NK-92 (cell line): ENCODE results near the gene CCDC85C.

ENCODE experiments used
- DNase-seq: peaks from one replicate; lab custom pipeline; 2025; ENCODE audit not compliant: unreplicated experiment; lab: John Stamatoyannopoulos, UW

Gene CCDC85C

DNA sequence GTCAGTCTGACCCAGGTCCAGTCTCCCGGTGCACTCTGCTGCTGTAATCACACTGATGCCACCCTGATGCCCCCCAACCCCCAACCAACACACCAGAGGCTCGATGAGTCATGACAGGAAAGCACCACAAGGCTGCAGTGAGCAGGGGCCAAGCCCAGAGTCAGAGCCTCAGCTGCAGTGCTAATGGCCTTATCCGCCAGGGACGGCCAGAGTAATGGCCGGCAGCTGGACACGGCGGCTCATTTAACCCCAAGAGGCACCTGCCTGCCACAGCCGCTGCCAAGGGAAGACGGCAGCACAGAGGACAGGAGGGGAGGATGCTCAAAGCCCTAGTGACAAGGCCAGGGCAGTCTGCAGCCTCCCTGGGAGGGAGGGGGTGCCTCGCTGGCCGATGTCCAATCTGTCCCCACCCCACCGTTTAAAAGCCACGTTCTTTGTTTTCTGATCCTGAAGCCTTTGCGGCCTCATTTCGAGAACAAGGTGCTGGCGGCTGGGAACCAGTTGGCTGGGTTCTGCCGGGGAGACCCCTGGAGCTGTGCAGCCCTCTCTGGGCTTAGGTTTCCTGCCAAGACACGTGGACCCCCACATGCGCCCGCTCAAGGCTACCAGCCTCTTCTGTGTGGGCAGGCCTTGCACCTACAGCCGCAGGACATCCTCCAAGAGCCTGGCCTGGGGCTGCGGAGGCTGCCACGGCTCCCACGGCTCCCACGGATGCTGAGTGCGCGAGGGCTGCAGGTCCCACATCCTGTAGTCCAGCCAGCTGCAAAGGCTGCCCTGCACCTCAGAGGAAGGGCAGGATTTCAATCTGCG lies 13.1 kb downstream of the CCDC85C start:
- DNase-seq, result no peak

DNA sequence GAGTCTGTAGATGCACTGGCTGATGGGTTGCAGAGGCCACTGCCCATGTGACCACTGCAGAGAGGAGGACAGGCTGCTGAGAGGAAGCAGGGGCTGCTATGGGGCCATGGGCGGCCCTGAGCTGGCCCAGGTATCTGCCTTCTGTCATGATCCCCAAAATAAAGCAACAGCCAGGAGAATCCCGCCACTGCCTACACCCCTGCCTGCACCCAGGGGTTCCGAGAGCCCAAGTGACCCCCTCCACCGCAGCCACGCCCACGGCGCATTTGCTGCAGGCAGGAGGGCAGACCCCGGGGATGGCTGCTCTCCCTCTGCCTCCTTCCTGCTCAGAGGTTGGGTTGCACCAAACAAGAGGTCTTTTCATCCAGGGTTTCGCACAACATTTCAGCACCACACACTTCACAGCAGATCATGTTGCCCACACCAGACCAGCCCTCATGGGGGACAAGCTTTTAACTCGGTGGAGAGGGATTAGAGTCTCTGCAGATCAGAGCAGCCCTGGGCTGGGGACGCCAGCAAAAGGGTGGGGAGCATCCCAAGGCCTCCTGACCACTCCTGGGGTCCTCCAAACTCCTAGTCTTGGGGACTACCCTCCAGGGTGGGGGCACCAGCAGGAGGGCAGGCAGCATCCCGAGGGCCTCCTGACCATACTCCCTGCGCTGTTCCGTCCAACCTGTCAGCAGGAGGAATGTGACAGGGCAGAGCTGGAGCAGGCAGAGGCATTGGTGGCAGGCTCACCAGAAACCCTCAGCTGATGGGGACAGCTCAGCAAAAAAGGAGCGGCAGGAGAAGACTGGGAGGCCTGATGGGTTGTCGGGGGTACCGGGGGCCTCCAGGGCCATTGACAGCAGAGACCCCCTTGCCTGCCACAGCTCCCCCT lies 14.1 kb downstream of the CCDC85C start:
- DNase-seq, result no peak

DNA sequence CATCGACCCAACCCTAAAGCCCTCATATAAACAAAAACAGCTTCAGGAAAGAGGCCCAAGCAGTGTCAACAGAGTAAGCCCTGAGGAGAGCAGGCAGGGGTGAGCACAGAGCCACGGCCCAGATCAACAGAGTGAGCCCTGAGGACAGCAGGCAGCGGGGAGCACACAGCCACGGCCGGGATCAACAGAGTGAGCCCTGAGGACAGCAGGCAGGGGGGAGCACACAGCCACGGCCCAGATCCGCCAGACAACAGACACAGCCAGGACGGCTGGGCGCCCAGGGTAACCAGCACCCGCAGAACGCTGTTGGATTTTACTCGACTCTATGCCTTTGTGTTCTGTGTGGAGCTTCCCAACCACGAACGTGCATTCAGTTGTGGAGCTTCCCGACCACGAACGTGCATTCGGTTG lies 15.0 kb downstream of the CCDC85C start:
- DNase-seq, result no peak

DNA sequence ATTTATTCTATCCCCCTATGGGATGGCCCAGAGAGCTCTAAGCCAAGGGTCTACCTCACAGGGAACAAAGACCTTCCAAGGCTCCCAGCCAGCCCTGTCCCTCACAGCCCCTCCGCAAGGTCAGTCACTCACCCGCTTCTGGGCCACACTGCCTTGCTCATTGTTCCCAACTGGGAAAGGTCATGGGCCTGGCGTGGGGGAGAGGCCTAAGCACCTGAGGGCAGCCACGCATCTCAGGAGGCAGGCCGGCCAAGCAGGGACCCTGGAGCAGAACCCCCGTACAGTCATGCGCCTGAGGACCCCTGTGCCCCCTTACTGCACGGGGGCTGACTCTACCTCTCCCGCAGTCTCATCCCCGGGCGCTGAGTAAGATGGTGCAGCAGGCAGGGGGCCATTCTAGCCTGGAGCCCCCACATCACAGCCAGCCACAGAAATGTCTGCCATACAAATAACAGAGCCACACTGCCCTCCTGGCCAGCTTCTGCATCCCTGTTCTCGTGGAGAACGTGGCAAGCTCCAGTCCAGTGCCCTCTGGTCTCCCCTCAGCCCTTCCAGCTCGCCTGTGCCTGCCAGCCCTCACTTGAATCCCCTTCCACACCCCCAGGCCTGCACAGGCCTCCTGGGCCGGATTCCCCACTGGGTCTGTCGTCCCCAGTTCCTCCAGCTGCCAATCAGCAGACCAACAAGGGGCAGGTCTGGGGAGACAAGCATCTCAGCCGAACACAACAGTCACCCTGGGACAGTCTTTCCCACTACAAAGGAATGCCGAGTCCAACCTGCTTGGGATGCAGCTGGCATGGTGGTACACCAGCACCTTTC lies 16.3 kb downstream of the CCDC85C start:
- DNase-seq, result no peak

DNA sequence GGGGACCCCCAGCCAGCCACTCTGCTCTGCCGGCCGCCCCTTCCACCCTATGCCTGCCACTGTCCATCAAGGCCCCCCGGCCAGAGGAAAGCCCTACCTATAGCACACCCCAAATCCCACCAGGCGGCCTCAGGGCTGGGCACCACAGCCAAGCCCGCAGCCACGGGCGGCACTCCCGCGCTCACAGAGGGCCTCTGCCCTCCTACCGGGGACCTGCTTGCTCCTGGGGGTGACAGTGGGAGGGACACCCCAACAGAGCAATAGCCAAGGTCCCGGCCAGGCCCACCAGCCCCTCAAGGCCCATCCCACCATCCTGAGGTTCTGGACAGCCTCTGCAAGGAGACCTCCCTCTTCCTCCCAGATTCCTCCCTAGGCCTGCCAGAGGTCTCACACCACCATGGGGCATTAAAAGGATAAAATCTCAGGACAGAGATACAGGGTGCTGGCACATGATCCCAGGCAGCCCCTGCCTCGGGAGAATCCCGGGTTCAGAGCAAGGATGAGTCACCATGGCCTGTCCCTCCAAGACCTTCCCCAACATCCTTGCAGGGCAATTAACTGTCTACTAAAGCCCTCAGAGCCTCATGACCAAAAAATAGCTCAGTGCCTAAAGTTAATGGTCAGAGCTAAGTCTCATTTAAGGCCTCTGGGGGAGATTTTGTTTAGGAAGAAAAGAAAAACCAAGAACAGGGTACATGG lies 17.1 kb downstream of the CCDC85C start:
- no peak for DNase-seq

DNA sequence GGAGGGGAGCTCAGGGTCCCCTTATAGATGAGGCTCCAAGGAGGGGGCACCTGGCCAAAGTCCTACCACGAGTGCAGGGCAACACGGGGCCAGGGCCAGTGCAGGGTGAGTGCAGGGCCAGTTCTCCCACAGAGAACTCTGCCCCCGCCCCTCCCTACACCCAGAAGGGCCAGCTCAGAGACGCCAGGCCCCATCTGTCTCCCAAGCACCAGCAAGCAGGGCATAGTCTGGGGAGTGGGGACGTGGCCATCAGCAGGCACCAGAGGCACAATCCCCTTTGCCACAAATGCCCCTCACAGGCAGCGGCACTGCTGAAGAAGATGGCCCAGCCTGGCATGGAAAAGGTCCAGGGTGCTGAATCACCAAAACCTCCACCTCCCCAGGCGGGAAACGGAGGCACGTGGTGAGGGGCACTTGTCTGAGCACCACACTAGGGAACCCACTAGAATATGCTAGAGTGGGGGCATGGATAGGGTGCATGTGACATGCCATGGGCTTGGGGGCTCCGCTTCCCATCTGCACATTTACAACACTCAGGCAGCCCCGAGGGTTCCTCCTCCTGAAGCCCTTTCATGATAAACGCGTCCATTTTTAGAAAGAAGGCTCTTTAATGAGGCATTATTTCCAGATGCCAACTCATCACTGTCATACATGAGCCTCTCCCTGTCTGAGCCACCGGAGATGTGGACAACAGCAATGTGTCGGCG lies 17.8 kb downstream of the CCDC85C start:
- DNase-seq, result no peak

DNA sequence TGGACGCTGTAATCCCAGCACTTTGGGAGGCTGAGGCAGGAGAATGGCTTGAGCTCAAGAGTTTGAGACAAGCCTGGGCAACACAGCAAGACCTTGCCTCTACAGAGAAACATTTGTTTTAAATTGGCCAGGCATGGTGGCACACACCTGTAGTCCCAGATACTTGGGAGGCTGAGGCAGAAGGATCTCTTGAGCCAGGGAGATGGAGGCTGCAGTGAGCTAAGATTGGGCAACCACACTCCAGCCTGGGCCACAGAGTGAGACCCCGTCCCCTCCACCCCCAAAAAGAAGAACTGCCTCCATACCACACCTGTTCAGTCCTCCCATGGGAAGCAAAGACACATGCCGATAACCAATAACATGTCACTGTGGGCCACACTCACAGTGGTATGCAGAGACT lies 19.2 kb downstream of the CCDC85C start:
- DNase-seq, result no peak

DNA sequence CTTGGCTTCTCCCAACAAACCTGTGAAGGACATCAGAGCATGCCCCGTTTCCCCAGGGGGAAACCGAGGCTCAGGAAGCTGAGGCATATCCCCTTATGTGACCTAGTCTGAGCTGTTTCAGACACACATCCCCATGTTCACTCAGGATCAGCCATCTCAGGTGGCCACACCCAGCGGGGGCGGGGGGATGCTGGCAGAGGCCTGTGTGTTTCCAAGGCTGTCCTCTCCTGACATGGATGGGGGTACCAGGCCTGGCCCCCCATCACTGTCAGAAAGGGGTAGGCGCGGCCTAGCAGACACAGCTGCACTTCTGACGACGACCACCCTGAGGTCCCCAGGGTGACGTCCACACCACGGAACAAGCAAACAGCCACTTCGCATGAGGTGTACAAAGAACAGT lies 22.1 kb downstream of the CCDC85C start:
- DNase-seq, result no peak

DNA sequence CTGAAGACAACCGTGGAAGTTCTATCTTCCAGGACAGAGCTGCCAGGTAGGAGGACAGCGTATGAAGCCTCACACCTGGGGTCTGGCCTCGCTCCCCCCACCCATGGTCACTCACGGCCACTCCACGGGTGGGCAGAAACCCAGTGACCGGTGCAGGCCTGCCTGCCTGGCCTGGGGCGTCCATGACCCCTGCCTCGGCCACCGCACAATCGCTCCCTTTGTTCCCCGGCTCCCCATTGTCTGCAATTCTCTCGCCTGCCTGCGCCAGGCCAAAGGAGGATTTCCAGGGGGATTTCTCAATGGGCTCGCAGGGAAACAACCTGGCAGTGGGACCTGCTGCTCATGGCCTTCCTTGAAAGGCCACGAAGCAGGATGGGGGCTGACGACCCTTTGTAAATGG lies 22.6 kb downstream of the CCDC85C start:
- DNase-seq, result no peak

DNA sequence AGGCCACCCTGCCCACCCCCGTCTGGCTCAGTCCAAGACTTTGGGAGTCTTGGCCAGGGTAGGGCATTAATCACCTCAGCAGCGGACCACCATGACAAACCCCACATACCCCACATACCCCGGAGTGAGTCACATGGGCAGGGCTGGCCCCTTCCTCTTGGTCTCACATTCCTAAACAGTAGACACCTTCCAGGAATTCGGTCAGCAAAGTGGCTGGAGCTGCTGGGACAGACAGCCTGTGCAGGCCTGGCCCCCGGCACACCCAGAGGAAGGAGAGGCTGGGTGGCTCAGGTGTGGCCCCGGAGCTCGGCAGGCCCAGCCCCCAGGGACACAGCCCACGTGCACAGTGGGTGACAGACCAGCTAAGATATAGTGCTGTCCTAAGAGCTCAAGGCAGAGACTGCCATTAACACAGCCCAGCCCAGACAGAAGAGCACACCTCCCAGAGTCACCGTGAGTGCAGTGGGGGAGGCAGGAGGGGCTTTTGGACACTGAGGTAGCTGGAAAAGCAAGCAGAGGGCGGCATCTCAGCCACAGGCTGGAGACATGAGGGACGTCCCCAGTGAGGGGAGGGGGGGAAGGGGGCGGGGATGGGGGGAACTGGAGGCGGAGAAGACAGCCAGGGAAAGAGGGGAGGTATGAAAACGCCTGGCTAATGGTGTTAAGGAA lies 24.0 kb downstream of the CCDC85C start:
- no peak for DNase-seq

DNA sequence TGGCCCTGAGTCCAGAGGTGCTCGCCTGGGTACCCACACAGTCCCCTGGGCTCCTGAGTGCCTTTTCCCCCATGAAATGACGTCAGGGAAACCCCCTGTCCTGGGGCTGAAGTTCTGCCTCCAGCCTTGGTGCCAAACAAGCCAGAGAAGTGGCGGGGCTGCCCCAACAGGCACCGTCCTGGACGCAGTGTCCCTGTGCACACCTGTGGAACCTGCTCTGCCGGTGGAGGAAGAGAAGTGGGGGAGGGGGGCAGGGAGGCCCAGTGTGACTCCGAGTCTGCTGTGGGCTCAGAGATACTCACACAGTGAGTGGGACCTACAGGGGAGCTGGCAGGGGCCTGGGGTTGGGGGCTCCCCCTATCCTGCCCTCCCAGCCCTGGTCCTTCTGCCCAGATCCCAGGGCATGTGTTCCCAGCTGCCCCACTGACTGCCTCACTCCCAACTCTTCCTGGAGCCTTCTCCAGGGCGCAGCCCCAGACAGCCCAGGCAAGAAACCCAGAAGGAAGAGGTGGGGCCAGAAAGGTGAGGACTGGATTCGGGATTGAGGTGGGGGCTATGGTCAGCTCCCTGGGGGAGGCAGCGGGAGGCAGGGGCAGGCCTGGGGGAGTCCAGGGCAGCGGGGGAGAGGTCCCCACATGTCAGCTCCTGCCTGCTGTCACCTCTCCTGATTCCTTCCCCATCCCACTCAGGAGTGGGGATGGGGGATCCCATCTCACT lies 24.7 kb downstream of the CCDC85C start:
- DNase-seq, result no peak

DNA sequence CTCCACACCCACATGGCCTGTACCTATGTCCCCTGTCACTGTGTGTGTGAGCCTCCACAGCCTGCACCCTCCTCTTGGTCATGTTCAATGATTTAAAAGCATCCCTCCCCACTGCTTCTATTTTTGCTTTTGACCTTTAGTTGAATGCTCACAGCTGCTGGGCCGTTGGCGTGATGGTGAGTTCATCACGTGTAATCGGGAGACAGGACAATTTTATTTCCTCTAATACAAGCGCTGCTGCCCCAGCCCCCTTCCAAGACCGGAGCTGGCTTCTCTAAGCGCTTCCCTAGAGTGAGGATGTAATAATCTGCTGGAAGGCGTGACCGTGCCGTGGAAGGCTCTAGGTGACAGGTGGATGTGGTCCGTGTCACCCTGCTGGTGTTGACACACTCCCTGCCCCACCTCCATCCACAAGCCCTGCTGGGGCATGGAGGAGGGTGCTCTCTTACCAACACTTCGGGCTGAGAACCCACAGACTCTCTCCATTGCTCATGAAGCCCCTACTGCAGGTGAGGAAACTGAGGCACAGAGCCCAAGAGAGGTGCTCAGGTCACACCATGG lies 25.4 kb downstream of the CCDC85C start:
- no peak for DNase-seq

DNA sequence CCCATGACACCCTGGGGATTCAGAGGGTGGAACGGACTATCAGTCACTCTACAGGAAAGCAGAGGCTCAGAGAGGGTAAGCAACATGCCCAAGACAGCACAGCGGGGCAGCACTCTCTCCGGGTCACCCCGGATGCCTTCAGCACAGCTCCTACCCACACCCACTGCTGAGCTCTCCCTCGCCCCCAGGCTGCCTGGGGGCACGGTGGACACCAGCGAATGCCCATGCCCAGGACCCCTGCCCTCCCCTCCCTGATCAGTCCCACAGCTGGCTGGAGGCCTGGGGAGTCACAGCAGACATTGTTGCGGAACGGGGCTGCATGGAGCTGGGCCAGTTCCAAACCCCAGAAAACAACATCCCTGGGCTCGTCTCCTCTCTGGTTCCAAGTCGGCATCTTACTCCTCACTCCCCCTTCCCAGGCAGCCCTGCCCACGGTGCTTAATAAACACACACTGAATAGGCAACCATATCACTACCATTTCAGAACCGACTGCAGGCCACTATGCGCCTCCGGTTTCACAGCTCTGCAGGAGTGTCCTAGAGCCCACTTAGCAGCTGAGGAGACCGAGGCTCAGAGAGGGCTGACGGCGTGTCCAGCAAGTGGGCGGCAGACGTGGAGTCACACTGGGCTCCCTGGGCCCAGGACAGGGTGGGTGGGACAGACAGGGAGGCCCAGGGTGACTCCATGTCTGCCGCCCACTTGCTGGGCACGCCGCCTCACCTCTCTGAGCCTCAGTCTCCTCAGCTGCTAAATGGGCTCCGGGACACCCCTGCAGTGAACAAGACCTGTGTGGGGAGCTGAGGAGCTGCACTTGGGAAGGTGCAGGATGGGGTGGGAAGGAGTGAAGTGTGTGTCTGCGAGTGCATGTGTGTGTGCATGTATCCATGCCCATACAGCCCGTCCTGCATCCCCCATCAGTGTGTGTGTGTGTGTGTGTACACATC lies 27.0 kb downstream of the CCDC85C start:
- DNase-seq, result no peak

DNA sequence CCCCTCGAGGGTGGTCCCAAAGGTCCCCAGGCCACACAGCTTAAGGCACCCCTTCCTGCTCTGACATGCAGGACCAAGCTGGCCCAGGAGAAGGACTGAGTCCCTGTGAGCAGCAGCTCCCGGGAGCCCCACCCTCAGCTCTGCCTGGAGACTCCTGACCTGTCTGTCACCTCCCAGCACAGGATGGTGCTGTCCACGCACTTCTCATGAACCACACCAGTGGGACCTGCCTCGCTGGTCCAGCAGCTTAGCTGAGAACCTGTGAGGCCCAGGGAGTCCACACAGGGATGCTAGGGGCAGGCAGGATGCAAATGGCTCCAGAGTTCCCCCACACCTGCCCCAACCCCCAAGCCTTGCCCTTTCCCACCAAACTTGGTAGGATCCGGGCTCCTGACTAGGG lies 27.7 kb downstream of the CCDC85C start:
- DNase-seq, result no peak

DNA sequence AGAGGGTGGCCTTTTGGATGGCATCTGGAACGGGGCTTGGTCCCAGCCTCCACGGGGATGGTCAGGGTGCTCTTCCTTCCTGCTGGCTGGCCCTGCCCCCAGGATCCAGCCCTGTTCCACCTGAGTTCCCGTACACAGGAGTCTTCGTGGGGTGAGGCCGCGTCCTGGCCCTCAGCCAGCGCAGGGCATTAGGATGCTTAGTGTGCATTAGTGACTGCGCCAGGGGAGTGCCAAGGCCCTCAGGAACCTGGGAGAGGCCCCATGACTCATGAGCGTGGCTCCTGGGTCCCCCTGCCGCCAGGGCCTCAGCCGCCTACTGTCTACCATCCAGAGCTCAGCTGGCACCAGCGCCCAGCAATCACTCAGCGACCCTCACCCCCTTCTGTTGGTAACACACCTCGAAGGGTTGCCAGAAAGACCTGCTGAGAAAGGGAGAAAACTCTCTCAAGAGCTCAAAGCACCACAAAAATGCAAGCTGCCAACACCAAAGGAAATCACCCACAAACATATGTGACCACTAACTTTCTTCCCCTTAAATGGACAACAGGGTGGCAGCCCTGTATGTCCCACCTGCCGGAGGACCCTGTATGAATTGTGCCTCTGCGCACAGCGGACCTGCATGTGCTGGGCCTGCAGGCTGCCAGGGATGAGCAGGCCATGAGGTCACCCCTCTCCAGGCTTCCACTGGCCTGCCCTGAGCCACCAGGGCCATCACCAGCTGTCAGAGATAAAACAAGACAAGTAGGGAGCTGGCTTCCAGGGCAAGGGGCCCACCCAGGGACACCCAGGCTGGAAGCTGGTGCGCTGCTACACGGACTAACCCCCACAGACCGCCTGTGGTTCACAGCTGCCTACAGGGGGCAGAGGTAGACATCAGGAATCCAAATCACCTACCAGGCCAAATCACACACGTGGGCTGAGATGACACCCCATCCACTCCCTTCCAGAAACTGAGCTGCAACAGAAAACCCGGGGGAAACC lies 28.7 kb downstream of the CCDC85C start:
- no peak for DNase-seq

DNA sequence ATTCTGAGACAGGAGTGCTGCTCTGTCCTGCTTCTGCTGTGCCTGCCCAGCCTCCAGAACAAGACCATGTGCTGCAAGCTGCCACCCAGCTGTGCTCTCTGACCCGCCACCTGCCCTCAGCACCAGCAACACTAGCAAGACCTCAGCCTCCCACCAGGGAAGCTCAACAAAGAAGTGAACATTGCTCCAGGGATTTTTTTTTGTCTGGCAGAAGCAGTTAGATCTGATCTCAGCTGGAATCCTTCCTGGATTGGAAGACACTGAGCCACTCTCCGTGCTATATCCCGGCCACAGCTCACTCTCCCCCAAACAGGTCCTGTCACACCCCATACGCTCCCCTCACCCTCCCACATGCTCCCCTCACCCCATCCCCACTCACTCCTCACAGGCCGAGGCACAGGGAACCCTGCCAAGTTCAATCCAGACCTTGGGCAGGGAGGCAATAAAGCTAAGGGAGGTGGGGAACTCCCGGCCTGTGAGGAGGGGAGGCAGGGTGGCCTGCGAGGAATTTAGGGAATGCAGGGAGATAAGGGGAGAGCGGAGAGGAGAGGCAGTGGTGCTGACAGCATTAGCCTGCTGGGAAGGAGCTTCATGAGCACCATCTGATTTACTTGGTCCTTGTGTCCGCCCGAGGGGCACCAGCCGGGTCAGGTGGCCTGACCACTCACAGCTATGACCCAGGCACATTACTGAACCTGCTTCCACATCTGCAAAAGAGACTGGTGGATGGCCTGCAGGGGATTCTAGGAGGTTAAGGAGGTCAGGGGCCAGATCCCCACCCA lies 29.7 kb downstream of the CCDC85C start:
- no peak for DNase-seq
